ENCODE data around the gene ADAMTSL1.

DNA sequence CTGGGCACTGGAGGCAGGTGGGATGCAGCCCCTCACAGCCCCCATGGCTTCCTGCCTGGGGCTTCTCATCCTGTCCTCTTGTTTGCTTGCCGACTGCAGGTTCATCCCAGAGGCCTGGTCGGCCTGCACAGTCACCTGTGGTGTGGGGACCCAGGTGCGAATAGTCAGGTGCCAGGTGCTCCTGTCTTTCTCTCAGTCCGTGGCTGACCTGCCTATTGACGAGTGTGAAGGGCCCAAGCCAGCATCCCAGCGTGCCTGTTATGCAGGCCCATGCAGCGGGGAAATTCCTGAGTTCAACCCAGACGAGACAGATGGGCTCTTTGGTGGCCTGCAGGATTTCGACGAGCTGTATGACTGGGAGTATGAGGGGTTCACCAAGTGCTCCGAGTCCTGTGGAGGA is 232.7 kb downstream of the ADAMTSL1 start:
- TF ChIP-seq HDGF (IDR thresholded peaks at IDR 0.05; ENCODE audit: borderline replicate concordance) (no peak), BHLHE40 (IDR thresholded peaks at IDR 0.05; ENCODE audit: borderline replicate concordance) (no peak), SP1 (IDR thresholded peaks at IDR 0.05) (no peak), FOXK2 (IDR thresholded peaks at IDR 0.05) (no peak), LEF1 (IDR thresholded peaks at IDR 0.05; ENCODE audit: borderline replicate concordance) (no peak), ARNT (IDR thresholded peaks at IDR 0.05) (no peak), L3MBTL2 (conservative IDR thresholded peaks at IDR 0.05) (no peak), SUZ12 (IDR thresholded peaks at IDR 0.05) (no peak), FOXM1 (IDR thresholded peaks at IDR 0.05; ENCODE audit: borderline replicate concordance) (no peak), FOXA1 (IDR thresholded peaks at IDR 0.05) (no peak)

Data from HEK293T (cell line).